ENCODE data around the gene SCAF4.

Gene SCAF4

DNA sequence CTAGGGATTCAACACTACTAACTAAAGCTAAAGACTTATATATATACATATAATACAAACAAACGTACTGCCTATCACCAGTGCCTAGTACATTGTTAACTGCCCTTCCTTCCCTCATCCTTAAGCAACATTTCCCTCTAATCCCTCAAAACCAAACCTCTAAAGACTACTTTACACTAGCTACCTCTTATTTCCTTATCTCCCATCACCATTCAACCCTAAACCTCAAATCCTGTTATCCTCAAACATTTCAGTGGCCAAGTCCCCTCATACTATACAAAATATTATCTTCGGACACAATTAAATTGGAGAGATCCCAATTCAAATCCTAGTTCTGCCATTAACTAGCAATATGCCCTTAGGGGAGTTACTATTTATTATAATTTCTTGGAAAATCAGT lies 3.7 kb downstream of the SCAF4 start:
- DNase-seq (ENCODE audit: insufficient read length, low spot score) (no peak), FAIRE-seq (no peak)
- TF ChIP-seq SPI1 (IDR thresholded peaks at IDR 0.05; ENCODE audit: low read depth, low read length) (no peak), PAX5 (IDR thresholded peaks at IDR 0.05; ENCODE audit: insufficient read depth, low read length, severe bottlenecking) (no peak), POLR2A (IDR thresholded peaks at IDR 0.05; ENCODE audit: low read depth, low read length) (no peak), POLR2AphosphoS5 (IDR thresholded peaks at IDR 0.05; ENCODE audit: low read depth, low read length) (no peak), TAF1 (IDR thresholded peaks at IDR 0.05; ENCODE audit: low read depth, low read length) (no peak)

DNA sequence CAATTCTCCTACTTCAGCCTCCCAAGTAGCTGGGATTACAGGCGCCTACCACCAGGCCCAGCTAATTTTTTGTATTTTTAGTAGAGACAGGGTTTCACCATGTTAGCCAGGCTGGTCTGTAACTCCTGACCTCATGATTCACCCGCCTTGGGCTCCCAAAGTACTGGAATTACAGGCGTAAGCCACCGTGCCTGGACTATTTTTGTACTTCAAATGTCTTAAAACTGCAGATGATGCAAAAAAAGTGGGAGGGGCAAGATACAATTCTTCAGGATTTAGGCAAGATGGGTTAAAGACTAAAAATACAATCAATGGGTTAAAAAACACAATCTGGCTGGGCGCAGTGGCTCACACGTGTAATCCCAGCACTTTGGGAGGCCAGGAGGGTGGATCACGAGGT lies 4.7 kb downstream of the SCAF4 start:
- peak; percentile 43 for FAIRE-seq
- DNase-seq (ENCODE audit: insufficient read length, low spot score) = no peak
- TF ChIP-seq POLR2A (IDR thresholded peaks at IDR 0.05; ENCODE audit: low read depth, low read length) = no peak
- TF ChIP-seq PAX5 (IDR thresholded peaks at IDR 0.05; ENCODE audit: insufficient read depth, low read length, severe bottlenecking) = no peak
- TF ChIP-seq POLR2AphosphoS5 (IDR thresholded peaks at IDR 0.05; ENCODE audit: low read depth, low read length) = no peak
- TF ChIP-seq SPI1 (IDR thresholded peaks at IDR 0.05; ENCODE audit: low read depth, low read length) = no peak
- TF ChIP-seq POU2F2 (IDR thresholded peaks at IDR 0.05; ENCODE audit: low read depth, low read length) = no peak
- no peak for TF ChIP-seq TAF1 (IDR thresholded peaks at IDR 0.05; ENCODE audit: low read depth, low read length)

DNA sequence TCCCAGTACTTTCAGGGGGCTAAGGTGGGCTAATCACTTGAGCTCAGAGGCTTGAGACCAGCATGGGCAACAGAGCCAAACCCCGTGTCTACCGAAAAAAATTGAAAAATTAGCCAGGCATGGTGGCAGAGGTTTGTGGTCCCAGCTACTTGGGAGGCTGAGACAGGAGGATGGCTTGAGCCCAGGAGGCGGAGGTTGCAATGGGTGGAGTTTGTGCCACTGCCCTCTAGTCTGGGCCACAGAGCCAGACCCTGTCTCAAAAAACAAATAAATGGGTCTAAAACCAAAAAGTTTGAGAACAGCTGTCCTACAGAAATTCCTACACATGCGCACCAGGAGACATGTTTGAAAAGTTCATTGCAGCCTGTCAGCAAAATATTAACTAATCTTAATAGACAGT lies 5.5 kb downstream of the SCAF4 start:
- DNase-seq (ENCODE audit: insufficient read length, low spot score) (no peak), FAIRE-seq (no peak)
- TF ChIP-seq PAX5 (IDR thresholded peaks at IDR 0.05; ENCODE audit: insufficient read depth, low read length, severe bottlenecking) (no peak), POLR2A (IDR thresholded peaks at IDR 0.05; ENCODE audit: low read depth, low read length) (no peak)

GRCh38 chr21:31725202-31725839 lies 6.6 kb downstream of the SCAF4 start:
- TF ChIP-seq SPI1 (IDR thresholded peaks at IDR 0.05; ENCODE audit: low read depth, low read length) (no peak), TAF1 (IDR thresholded peaks at IDR 0.05; ENCODE audit: low read depth, low read length) (no peak), POLR2A (IDR thresholded peaks at IDR 0.05; ENCODE audit: low read depth, low read length) (no peak), POU2F2 (IDR thresholded peaks at IDR 0.05; ENCODE audit: low read depth, low read length) (no peak), POLR2AphosphoS5 (IDR thresholded peaks at IDR 0.05; ENCODE audit: low read depth, low read length) (no peak), PAX5 (IDR thresholded peaks at IDR 0.05; ENCODE audit: insufficient read depth, low read length, severe bottlenecking) (no peak)
- DNase-seq (ENCODE audit: insufficient read length, low spot score) = no peak
- peak; percentile 56 for FAIRE-seq

- no peak for FAIRE-seq
- DNase-seq (ENCODE audit: insufficient read length, low spot score) = no peak
Observed at GRCh38 chr21:31724552-31724951, 7.4 kb downstream of the SCAF4 start.

DNA sequence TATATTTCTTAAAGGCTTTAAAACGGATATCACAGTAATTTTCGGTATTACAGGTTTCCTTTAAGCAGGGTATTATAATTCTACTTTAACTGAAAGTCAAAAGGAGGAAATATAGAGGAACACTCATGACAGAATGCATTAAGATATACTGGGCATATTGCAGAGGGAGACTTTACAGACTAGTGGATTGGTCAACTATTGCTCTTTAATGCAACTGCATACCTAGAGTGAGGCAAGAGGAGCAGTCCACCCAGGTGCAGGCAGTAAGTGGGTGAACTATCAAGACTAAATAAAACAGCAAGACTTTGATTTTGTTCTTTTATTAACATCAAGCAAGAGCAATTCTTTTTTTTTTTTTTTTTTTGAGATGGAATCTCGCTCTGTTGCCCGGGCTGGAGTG lies 10.5 kb downstream of the SCAF4 start:
- no peak for TF ChIP-seq POLR2AphosphoS5 (IDR thresholded peaks at IDR 0.05; ENCODE audit: low read depth, low read length)
- no peak for TF ChIP-seq PAX5 (IDR thresholded peaks at IDR 0.05; ENCODE audit: insufficient read depth, low read length, severe bottlenecking)
- no peak for TF ChIP-seq POLR2A (IDR thresholded peaks at IDR 0.05; ENCODE audit: low read depth, low read length)
- no peak for TF ChIP-seq POU2F2 (IDR thresholded peaks at IDR 0.05; ENCODE audit: low read depth, low read length)
- TF ChIP-seq TAF1 (IDR thresholded peaks at IDR 0.05; ENCODE audit: low read depth, low read length) = no peak
- TF ChIP-seq SPI1 (IDR thresholded peaks at IDR 0.05; ENCODE audit: low read depth, low read length) = no peak
- FAIRE-seq (no peak), DNase-seq (ENCODE audit: insufficient read length, low spot score) (no peak)

More at GRCh38 chr21:31724552-31724951, 7.4 kb downstream of the SCAF4 start:
- no peak for TF ChIP-seq POU2F2 (IDR thresholded peaks at IDR 0.05; ENCODE audit: low read depth, low read length)
- no peak for TF ChIP-seq POLR2A (IDR thresholded peaks at IDR 0.05; ENCODE audit: low read depth, low read length)
- no peak for TF ChIP-seq SPI1 (IDR thresholded peaks at IDR 0.05; ENCODE audit: low read depth, low read length)
- no peak for TF ChIP-seq PAX5 (IDR thresholded peaks at IDR 0.05; ENCODE audit: insufficient read depth, low read length, severe bottlenecking)
- TF ChIP-seq POLR2AphosphoS5 (IDR thresholded peaks at IDR 0.05; ENCODE audit: low read depth, low read length) = no peak
- TF ChIP-seq TAF1 (IDR thresholded peaks at IDR 0.05; ENCODE audit: low read depth, low read length) = no peak

DNA sequence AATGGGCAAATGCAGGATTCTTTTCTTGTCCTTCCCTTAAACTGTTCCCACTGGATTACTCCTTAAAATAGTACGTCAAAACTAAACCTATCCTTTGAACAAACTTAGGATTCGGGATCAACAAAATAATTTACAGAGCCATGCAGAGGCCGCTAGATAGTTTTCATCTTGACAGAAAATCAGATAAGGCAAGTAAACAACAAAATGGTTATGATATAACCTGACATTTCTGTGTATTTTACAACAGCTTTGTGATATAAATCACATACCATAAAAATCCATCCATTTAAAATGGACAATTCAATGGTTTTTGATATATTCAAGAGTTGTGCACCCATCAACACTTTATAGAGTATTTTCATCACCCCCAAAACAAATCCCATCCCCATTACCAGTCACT lies 11.2 kb downstream of the SCAF4 start:
- no peak for TF ChIP-seq TAF1 (IDR thresholded peaks at IDR 0.05; ENCODE audit: low read depth, low read length)
- TF ChIP-seq SPI1 (IDR thresholded peaks at IDR 0.05; ENCODE audit: low read depth, low read length) = no peak
- TF ChIP-seq PAX5 (IDR thresholded peaks at IDR 0.05; ENCODE audit: insufficient read depth, low read length, severe bottlenecking) = no peak
- no peak for TF ChIP-seq POLR2A (IDR thresholded peaks at IDR 0.05; ENCODE audit: low read depth, low read length)
- TF ChIP-seq POU2F2 (IDR thresholded peaks at IDR 0.05; ENCODE audit: low read depth, low read length) = no peak
- TF ChIP-seq POLR2AphosphoS5 (IDR thresholded peaks at IDR 0.05; ENCODE audit: low read depth, low read length) = no peak
- DNase-seq (ENCODE audit: insufficient read length, low spot score) (no peak), FAIRE-seq (no peak)

DNA sequence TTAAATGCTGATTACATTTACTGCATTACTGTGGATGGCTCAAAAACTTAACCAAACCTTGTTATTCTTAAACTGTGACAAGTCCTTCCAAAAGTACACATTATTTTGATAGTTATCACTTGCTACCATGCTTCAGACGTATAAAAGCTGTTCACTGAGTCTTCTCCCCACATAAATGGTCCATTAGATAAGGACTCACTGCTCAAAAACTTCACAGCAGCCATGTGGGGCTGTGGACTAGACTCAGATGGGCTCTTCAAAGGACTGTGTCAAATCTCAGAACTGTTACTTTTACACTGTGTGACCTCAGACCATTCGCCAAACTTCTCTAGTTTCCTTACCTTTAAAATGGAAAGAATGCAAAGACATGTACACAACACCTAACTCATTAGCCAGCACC lies 11.6 kb downstream of the SCAF4 start:
- TF ChIP-seq POU2F2 (IDR thresholded peaks at IDR 0.05; ENCODE audit: low read depth, low read length) (no peak), SPI1 (IDR thresholded peaks at IDR 0.05; ENCODE audit: low read depth, low read length) (no peak), TAF1 (IDR thresholded peaks at IDR 0.05; ENCODE audit: low read depth, low read length) (no peak), PAX5 (IDR thresholded peaks at IDR 0.05; ENCODE audit: insufficient read depth, low read length, severe bottlenecking) (no peak), POLR2AphosphoS5 (IDR thresholded peaks at IDR 0.05; ENCODE audit: low read depth, low read length) (no peak), POLR2A (IDR thresholded peaks at IDR 0.05; ENCODE audit: low read depth, low read length) (no peak)
- FAIRE-seq (no peak), DNase-seq (ENCODE audit: insufficient read length, low spot score) (no peak)

- DNase-seq (ENCODE audit: insufficient read length, low spot score) (no peak), FAIRE-seq (no peak)
- no peak for TF ChIP-seq POU2F2 (IDR thresholded peaks at IDR 0.05; ENCODE audit: low read depth, low read length)
- no peak for TF ChIP-seq PAX5 (IDR thresholded peaks at IDR 0.05; ENCODE audit: insufficient read depth, low read length, severe bottlenecking)
- no peak for TF ChIP-seq POLR2A (IDR thresholded peaks at IDR 0.05; ENCODE audit: low read depth, low read length)
- TF ChIP-seq TAF1 (IDR thresholded peaks at IDR 0.05; ENCODE audit: low read depth, low read length) = no peak
- TF ChIP-seq SPI1 (IDR thresholded peaks at IDR 0.05; ENCODE audit: low read depth, low read length) = no peak
Observed at GRCh38 chr21:31716106-31716505, 15.8 kb downstream of the SCAF4 start.

DNA sequence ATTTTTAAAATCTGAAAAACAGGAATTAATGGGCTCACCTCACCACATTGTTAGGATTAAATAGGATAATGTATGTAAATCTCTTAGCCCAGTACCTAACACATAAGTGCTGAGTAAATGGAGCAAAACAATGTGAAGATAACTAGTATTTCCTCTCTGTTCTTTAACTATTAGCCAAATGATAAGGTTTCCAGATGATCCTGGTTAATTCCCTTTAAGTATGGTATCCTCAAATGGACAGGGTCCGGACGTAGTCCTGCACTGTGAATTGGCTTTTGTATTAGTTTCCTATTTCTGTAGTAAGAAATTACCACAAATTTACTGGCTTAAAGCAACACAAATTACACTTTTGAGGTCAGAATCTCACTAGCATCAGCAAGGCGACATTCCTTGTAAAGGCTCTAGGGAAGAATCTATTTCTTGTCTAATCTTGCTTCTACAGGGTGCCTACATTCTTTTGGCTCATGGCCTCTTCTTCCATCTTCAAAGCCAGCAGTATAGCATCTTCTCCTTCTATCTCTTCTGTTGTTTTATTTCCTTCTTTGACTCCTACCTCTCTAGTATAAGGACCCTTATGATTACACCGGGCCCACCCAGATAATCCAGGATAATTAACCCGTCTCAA lies 17.1 kb downstream of the SCAF4 start:
- no peak for TF ChIP-seq POLR2A (IDR thresholded peaks at IDR 0.05; ENCODE audit: low read depth, low read length)
- TF ChIP-seq PAX5 (IDR thresholded peaks at IDR 0.05; ENCODE audit: insufficient read depth, low read length, severe bottlenecking) = no peak
- no peak for TF ChIP-seq TAF1 (IDR thresholded peaks at IDR 0.05; ENCODE audit: low read depth, low read length)
- TF ChIP-seq POLR2AphosphoS5 (IDR thresholded peaks at IDR 0.05; ENCODE audit: low read depth, low read length) = no peak
- TF ChIP-seq SPI1 (IDR thresholded peaks at IDR 0.05; ENCODE audit: low read depth, low read length) = no peak
- TF ChIP-seq POU2F2 (IDR thresholded peaks at IDR 0.05; ENCODE audit: low read depth, low read length) = no peak
- DNase-seq (ENCODE audit: insufficient read length, low spot score) (no peak), FAIRE-seq (no peak)
